ENCODE measurements around the gene PARM1.

PARM1 gene, protein sequence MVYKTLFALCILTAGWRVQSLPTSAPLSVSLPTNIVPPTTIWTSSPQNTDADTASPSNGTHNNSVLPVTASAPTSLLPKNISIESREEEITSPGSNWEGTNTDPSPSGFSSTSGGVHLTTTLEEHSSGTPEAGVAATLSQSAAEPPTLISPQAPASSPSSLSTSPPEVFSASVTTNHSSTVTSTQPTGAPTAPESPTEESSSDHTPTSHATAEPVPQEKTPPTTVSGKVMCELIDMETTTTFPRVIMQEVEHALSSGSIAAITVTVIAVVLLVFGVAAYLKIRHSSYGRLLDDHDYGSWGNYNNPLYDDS

DNA sequence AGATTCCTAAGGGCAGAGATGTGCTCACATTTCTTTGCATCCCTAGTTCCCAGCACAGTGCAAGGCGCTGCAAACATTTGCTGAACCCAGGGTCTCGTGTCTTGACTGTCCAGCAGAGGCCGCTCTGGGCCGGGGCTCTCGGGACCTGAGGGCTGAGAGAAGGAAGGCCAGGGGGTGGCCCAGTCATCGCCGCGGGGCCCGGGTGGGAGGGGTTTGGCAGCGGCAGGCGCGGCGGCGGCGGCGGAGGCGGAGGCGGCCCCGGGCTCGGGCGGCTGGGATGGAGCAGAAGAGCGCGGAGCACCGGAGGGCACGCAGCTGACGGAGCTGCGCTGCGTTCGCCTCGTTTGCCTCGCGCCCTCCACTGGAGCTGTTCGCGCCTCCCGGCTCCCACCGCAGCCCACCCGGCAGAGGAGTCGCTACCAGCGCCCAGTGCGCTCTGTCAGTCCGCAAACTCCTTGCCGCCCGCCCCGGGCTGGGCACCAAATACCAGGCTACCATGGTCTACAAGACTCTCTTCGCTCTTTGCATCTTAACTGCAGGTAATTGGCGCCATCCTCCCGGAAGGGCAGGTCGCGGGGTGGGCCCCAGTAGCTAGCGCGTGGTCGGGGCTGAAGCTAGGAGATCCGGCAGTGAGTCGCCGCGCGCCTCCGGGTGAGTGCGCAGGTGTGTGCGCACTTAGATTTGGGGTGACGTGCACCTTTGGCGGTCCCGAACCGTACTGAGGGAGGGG lies at the start of gene PARM1:
Gene PARM1, plus strand, starts transcription at position 285 of the 730 bp plus-strand sequence. Its CDS starts 212 bp downstream, at position 497.
- 0 out of 2 replicates have a peak, but pooled peaks cover 2% of the 10 kb centered on the region for H3F3A ChIP-seq (ENCODE audit: insufficient read depth)
- H2AFZ ChIP-seq (ENCODE audit: low read depth, low read length, severe bottlenecking): peak within 1 kb of the TSS; percentile 51
- no peak for TF ChIP-seq EZH2phosphoT487 (conservative IDR thresholded peaks at IDR 0.05; ENCODE audit: low read length)
- TF ChIP-seq, protein P1, sequence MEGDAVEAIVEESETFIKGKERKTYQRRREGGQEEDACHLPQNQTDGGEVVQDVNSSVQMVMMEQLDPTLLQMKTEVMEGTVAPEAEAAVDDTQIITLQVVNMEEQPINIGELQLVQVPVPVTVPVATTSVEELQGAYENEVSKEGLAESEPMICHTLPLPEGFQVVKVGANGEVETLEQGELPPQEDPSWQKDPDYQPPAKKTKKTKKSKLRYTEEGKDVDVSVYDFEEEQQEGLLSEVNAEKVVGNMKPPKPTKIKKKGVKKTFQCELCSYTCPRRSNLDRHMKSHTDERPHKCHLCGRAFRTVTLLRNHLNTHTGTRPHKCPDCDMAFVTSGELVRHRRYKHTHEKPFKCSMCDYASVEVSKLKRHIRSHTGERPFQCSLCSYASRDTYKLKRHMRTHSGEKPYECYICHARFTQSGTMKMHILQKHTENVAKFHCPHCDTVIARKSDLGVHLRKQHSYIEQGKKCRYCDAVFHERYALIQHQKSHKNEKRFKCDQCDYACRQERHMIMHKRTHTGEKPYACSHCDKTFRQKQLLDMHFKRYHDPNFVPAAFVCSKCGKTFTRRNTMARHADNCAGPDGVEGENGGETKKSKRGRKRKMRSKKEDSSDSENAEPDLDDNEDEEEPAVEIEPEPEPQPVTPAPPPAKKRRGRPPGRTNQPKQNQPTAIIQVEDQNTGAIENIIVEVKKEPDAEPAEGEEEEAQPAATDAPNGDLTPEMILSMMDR (IDR thresholded peaks at IDR 0.05; ENCODE audit: insufficient read depth, low read length, poor library complexity, severe bottlenecking): peak; percentile 51
- H3K4me2 ChIP-seq (ENCODE audit: low read depth, low read length, poor library complexity, severe bottlenecking): peak within 1 kb of the TSS; percentile 77
- peak within 1 kb of the TSS; percentile 86 for H3K27ac ChIP-seq (ENCODE audit: low read depth, low read length)
- H3K79me2 ChIP-seq (ENCODE audit: insufficient read depth, low read length): peaks cover 45% of the 10 kb centered on the region
- H3K27me3 ChIP-seq (ENCODE audit: low read length): no peaks in the 10 kb centered on the region
- H3K36me3 ChIP-seq (ENCODE audit: low read length): no peaks in the 10 kb centered on the region
- H3K9me2 ChIP-seq (replicated peaks; ENCODE audit: insufficient read depth, low read length): no peaks in the 10 kb centered on the region
- no peaks in the 10 kb centered on the region for H3K9me3 ChIP-seq (ENCODE audit: insufficient read depth, low read length)
- H3K4me3 ChIP-seq (ENCODE audit: insufficient read depth, low read length, poor library complexity, severe bottlenecking): peak within 1 kb of the TSS; percentile 80
- peak within 1 kb of the TSS; percentile 83 for H3K9ac ChIP-seq (ENCODE audit: low read length)
- H4K20me1 ChIP-seq (ENCODE audit: low read depth, low read length): no peaks in the 10 kb centered on the region

DNA sequence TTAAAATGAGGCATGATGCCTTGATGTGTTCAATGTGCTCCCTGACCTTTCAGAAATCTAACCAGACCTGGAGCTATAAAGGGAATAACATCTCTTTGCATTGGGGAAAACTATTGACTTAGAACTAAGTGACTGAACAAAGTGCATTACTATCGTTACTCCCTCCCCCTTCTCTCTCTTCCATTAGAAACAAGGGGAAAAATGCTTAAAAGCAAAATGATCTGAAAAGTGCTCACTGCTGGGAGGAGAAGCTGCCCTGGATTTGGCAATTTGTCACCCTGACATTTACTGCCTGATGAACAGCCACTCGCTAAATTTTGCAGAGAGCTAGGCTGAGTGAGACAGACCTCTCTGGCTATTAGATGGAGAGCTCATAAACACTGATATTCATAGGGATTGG lies 48.6 kb upstream of the PARM1 start:
- TF ChIP-seq, protein P1 (IDR thresholded peaks at IDR 0.05; ENCODE audit: insufficient read depth, low read length, poor library complexity, severe bottlenecking): no peak
- no peak for TF ChIP-seq EZH2phosphoT487 (conservative IDR thresholded peaks at IDR 0.05; ENCODE audit: low read length)
- Histone ChIP-seq H4K20me1 (ENCODE audit: low read depth, low read length) (no peaks in the 10 kb centered on the region), H3K4me3 (ENCODE audit: insufficient read depth, low read length, poor library complexity, severe bottlenecking) (no peak overlapping the region), H3K27ac (ENCODE audit: low read depth, low read length) (no peak overlapping the region), H3K9me2 (replicated peaks; ENCODE audit: insufficient read depth, low read length) (no peaks in the 10 kb centered on the region), H3K9me3 (ENCODE audit: insufficient read depth, low read length) (no peaks in the 10 kb centered on the region), H3K27me3 (ENCODE audit: low read length) (no peaks in the 10 kb centered on the region), H3K9ac (ENCODE audit: low read length) (no peak overlapping the region), H3K36me3 (ENCODE audit: low read length) (no peaks in the 10 kb centered on the region), H2AFZ (ENCODE audit: low read depth, low read length, severe bottlenecking) (no peak overlapping the region), H3K4me2 (ENCODE audit: low read depth, low read length, poor library complexity, severe bottlenecking) (no peak overlapping the region), H3K79me2 (ENCODE audit: insufficient read depth, low read length) (no peaks in the 10 kb centered on the region), H3F3A (ENCODE audit: insufficient read depth) (no peaks in the 10 kb centered on the region)

DNA sequence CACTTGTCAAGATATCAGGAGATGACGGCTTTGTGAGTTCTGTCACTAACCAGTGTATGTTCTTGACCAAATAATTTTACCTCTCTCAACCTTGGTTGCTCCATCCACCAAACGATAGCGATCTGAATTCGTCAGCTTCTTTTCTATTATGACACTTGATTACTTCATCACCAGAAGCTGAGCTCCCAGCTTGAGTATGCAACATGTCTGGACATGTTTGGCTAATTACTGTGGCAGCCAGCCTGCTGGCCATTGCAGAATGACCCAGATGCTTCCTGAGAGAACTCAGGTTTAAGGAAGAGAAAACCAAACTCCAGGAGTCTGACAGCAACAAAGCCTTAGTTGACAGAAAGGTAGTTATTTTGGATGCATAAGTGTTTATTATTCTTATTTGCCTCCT lies 46.4 kb upstream of the PARM1 start:
- no peak overlapping the region for H3K9ac ChIP-seq (ENCODE audit: low read length)

More for the DNA sequence above, 46.4 kb upstream of the PARM1 start:
- Histone ChIP-seq H3K27me3 (ENCODE audit: low read length) (no peaks in the 10 kb centered on the region), H3K79me2 (ENCODE audit: insufficient read depth, low read length) (no peaks in the 10 kb centered on the region), H3K36me3 (ENCODE audit: low read length) (no peaks in the 10 kb centered on the region), H3K4me2 (ENCODE audit: low read depth, low read length, poor library complexity, severe bottlenecking) (no peak overlapping the region), H2AFZ (ENCODE audit: low read depth, low read length, severe bottlenecking) (no peak overlapping the region), H3K9me3 (ENCODE audit: insufficient read depth, low read length) (no peaks in the 10 kb centered on the region), H3K27ac (ENCODE audit: low read depth, low read length) (no peak overlapping the region), H3F3A (ENCODE audit: insufficient read depth) (no peaks in the 10 kb centered on the region), H3K9me2 (replicated peaks; ENCODE audit: insufficient read depth, low read length) (no peaks in the 10 kb centered on the region), H4K20me1 (ENCODE audit: low read depth, low read length) (no peaks in the 10 kb centered on the region), H3K4me3 (ENCODE audit: insufficient read depth, low read length, poor library complexity, severe bottlenecking) (no peak overlapping the region)
- TF ChIP-seq EZH2phosphoT487 (conservative IDR thresholded peaks at IDR 0.05; ENCODE audit: low read length): no peak
- TF ChIP-seq, protein P1 (IDR thresholded peaks at IDR 0.05; ENCODE audit: insufficient read depth, low read length, poor library complexity, severe bottlenecking): no peak

Measured in SU-DHL-6 (cell line).